HepG2 (cell line): ENCODE results near the gene AHRR. TPM values are rescaled to one million over a fixed set of nuclear protein-coding genes. Genes with fewer than 3 reads are reported as not detected.
A peak's percentile ranks its signal among the peaks of the same experiment; 100 is the strongest.

ENCODE experiments used
- CTCF ChIP-seq: sonication (generic); formaldehyde crosslinking; IDR thresholded peaks from 2 replicates; pipeline ENCODE4 v1.5.0; 2020; ENCODE audit warnings: mild to moderate bottlenecking, missing genetic modification reagents, moderate library complexity
- DR1 ChIP-seq: sonication (generic); formaldehyde crosslinking; IDR thresholded peaks from 2 replicates; pipeline ENCODE4 v1.8.0; 2021; ENCODE audit warnings: mild to moderate bottlenecking, missing genetic modification reagents, inconsistent platforms
- GPBP1L1 ChIP-seq: sonication (generic); formaldehyde crosslinking; IDR thresholded peaks from 2 replicates; pipeline ENCODE4 v1.5.0; 2020; ENCODE audit warnings: mild to moderate bottlenecking, missing genetic modification reagents
- MAFG ChIP-seq: sonication (generic); formaldehyde crosslinking; IDR thresholded peaks from 2 replicates; pipeline ENCODE4 v1.5.1; 2020; ENCODE audit warnings: mild to moderate bottlenecking, missing genetic modification reagents
- PRDM4 ChIP-seq: sonication (generic); formaldehyde crosslinking; IDR thresholded peaks from 2 replicates; pipeline ENCODE4 v1.9.0; 2021; ENCODE audit warnings: missing genetic modification reagents, borderline replicate concordance
- RARG ChIP-seq: sonication (generic); formaldehyde crosslinking; IDR thresholded peaks from 2 replicates; pipeline ENCODE4 v1.4.0; 2020; ENCODE audit warnings: low read depth, mild to moderate bottlenecking, missing genetic modification reagents
- TBP ChIP-seq: sonication (generic); formaldehyde crosslinking; IDR thresholded peaks from 2 replicates; pipeline ENCODE4 v1.5.0; 2020; ENCODE audit warnings: missing genetic modification reagents
- ZNF407 ChIP-seq: sonication (generic); formaldehyde crosslinking; IDR thresholded peaks from one replicate; pipeline ENCODE4 v1.5.1; 2020; ENCODE audit warnings: mild to moderate bottlenecking, missing genetic modification reagents; ENCODE audit errors: not compliant biosample characterization
- ZNF577 ChIP-seq: sonication (generic); formaldehyde crosslinking; IDR thresholded peaks from 2 replicates; pipeline ENCODE4 v1.4.0; 2020; ENCODE audit warnings: mild to moderate bottlenecking, low read depth, missing genetic modification reagents, borderline replicate concordance
- polyA plus RNA-seq, 8 experiments: library from polyadenylated mRNA; depleted of rRNA in 3 of 8; stranded (reverse) in 7 of 8; unstranded in 1 of 8; fragments of >200 nt; fragmentation: Illumina TruSeq in 4 of 8; extraction: Trizol in 4 of 8; gene quantifications; 2 replicates each; pipeline versions ENCODE4 v1.2.1 to v1.2.3, GENCODE V29; 2011 to 2016; ENCODE audit warnings: low read depth in 4 of 8, missing spikeins in 1 of 8, mixed read lengths in 1 of 8; ENCODE audit not compliant: insufficient read depth in 1 of 8
- total RNA-seq, 5 experiments: library from RNA; depleted of rRNA; stranded (reverse); fragments of >200 nt; fragmentation: Illumina TruSeq; extraction: Trizol; gene quantifications; 2 replicates each; pipeline ENCODE4 v1.2.3, GENCODE V29; 2016; ENCODE audit warnings: low read depth in 1 of 5

AHRR gene
- total and polyA plus RNA-seq, 2 of the 13 experiments (the other 11 are each of a cell fraction or from before 2014, with no cell fraction given): 0.28 to 0.35 TPM

- TF ChIP-seq RARG (CRISPR knock-in tag) (no peak), ZNF407 (CRISPR knock-in tag) (peak; percentile 88), DR1 (CRISPR knock-in tag) (peak; percentile 78), GPBP1L1 (CRISPR knock-in tag) (no peak), PRDM4 (CRISPR knock-in tag) (no peak), MAFG (CRISPR knock-in tag) (no peak), ZNF577 (CRISPR knock-in tag) (no peak), TBP (CRISPR knock-in tag) (no peak), CTCF (CRISPR knock-in tag) (peak; percentile 8; the same call in 1 of the 2 replicates)
Measured at GRCh38 chr5:472656-473550, 151.4 kb downstream of the AHRR start (continued).
